HEK293 (cell line): Measurements from ENCODE around the gene MCU.

Experiments used
- CTCF ChIA-PET: fragments of 350-600 bp; formaldehyde crosslinking; extraction: SDS; loops from one replicate; lab custom pipeline; 2021; ENCODE audit warnings: antibody characterized with exemption; lab: Yijun Ruan, JAX
- POLR2A ChIA-PET: fragments of 300-600 bp; formaldehyde crosslinking; extraction: SDS; loops from one replicate; lab custom pipeline; 2020; ENCODE audit warnings: antibody characterized with exemption, inconsistent platforms; lab: Yijun Ruan, JAX
- H3K27ac ChIP-seq: fragments of 200-500 bp; sonication (Bioruptor generic); 2 replicates; pipeline ENCODE4 v1.5.1; 2014; ENCODE audit warnings: low read depth, low read length, control low read depth, inconsistent platforms; ENCODE audit errors: extremely low read depth
- H3K36me3 ChIP-seq, 2 experiments: fragments of 200-500 bp in 1 of 2; sonication (Bioruptor generic) in 1 of 2; 1 replicate in 1 of 2; 2 replicates in 1 of 2; pipeline ENCODE4 v1.5.1; 2014 to 2017; ENCODE audit warnings: inconsistent platforms in 2 of 2, low read length in 2 of 2; ENCODE audit not compliant: control insufficient read depth in 2 of 2, insufficient read depth in 1 of 2
- H3K4me1 ChIP-seq: fragments of 200-500 bp; sonication (Bioruptor generic); 2 replicates; pipeline ENCODE4 v1.5.1; 2014; ENCODE audit warnings: mild to moderate bottlenecking, low read length, inconsistent platforms; ENCODE audit not compliant: control insufficient read depth, insufficient read depth
- H3K4me3 ChIP-seq: 2 replicates; pipeline ENCODE4 v1.5.1; 2011; ENCODE audit warnings: low read depth, mild to moderate bottlenecking, control low read depth, low read length, moderate library complexity
- H3K9me3 ChIP-seq: fragments of 200-500 bp; sonication (Bioruptor generic); 2 replicates; pipeline ENCODE4 v1.5.1; 2014; ENCODE audit warnings: low read depth, low read length, inconsistent platforms; ENCODE audit not compliant: control insufficient read depth, insufficient read depth
- EGR2 ChIP-seq: fragments of 450-650 bp; formaldehyde crosslinking; IDR thresholded peaks from 2 replicates; pipeline ENCODE4 v1.5.1; 2016; ENCODE audit warnings: low read depth, missing biosample characterization, missing genetic modification characterization
- GLIS1 ChIP-seq: fragments of 450-650 bp; formaldehyde crosslinking; IDR thresholded peaks from 2 replicates; pipeline ENCODE4 v1.5.1; 2016; ENCODE audit warnings: missing biosample characterization, missing genetic modification characterization
- KLF9 ChIP-seq: fragments of 450-650 bp; formaldehyde crosslinking; IDR thresholded peaks from 2 replicates; pipeline ENCODE4 v1.5.1; 2016; ENCODE audit warnings: missing biosample characterization, missing genetic modification characterization, low read depth
- SCRT1 ChIP-seq: fragments of 450-650 bp; formaldehyde crosslinking; IDR thresholded peaks from 2 replicates; pipeline ENCODE4 v1.5.1; 2016; ENCODE audit warnings: missing biosample characterization, missing genetic modification characterization, borderline replicate concordance
- SCRT2 ChIP-seq: fragments of 450-650 bp; formaldehyde crosslinking; IDR thresholded peaks from 2 replicates; pipeline ENCODE4 v1.5.1; 2016; ENCODE audit warnings: missing biosample characterization, missing genetic modification characterization
- SP7 ChIP-seq: fragments of 450-650 bp; formaldehyde crosslinking; IDR thresholded peaks from 2 replicates; pipeline ENCODE4 v1.5.1; 2016; ENCODE audit warnings: missing biosample characterization, missing genetic modification characterization
- ZBTB17 ChIP-seq: fragments of 450-650 bp; formaldehyde crosslinking; IDR thresholded peaks from 2 replicates; pipeline ENCODE4 v1.5.1; 2016; ENCODE audit warnings: missing biosample characterization, missing genetic modification characterization
- ZBTB7A ChIP-seq: fragments of 450-650 bp; formaldehyde crosslinking; IDR thresholded peaks from 2 replicates; pipeline ENCODE4 v1.5.1; 2016; ENCODE audit warnings: low read depth, missing biosample characterization, missing genetic modification characterization
- ZNF146 ChIP-seq: fragments of 450-650 bp; formaldehyde crosslinking; IDR thresholded peaks from 2 replicates; pipeline ENCODE4 v1.5.1; 2016; ENCODE audit warnings: missing biosample characterization, missing genetic modification characterization
- ZNF2 ChIP-seq: fragments of 450-650 bp; formaldehyde crosslinking; IDR thresholded peaks from 2 replicates; pipeline ENCODE4 v1.5.1; 2016; ENCODE audit warnings: missing biosample characterization, missing genetic modification characterization
- ZNF48 ChIP-seq: fragments of 450-650 bp; formaldehyde crosslinking; IDR thresholded peaks from 2 replicates; pipeline ENCODE4 v1.5.1; 2016; ENCODE audit warnings: missing biosample characterization, missing genetic modification characterization
- ZNF514 ChIP-seq: fragments of 450-650 bp; formaldehyde crosslinking; IDR thresholded peaks from 2 replicates; pipeline ENCODE4 v1.5.1; 2016; ENCODE audit warnings: missing biosample characterization, missing genetic modification characterization
- ZNF585B ChIP-seq: fragments of 450-650 bp; formaldehyde crosslinking; IDR thresholded peaks from 2 replicates; pipeline ENCODE4 v1.5.1; 2016; ENCODE audit warnings: missing biosample characterization, missing genetic modification characterization
- ZNF596 ChIP-seq: fragments of 450-650 bp; IDR thresholded peaks from 2 replicates; pipeline ENCODE4 v1.5.0; 2018; ENCODE audit warnings: missing biosample characterization, mild to moderate bottlenecking, missing genetic modification characterization, moderate library complexity
- ZNF677 ChIP-seq: fragments of 450-650 bp; IDR thresholded peaks from 2 replicates; pipeline ENCODE4 v1.5.0; 2018; ENCODE audit warnings: missing biosample characterization, mild to moderate bottlenecking, missing genetic modification characterization, moderate library complexity
- ZNF747 ChIP-seq: fragments of 450-650 bp; formaldehyde crosslinking; IDR thresholded peaks from 2 replicates; pipeline ENCODE4 v1.5.1; 2016; ENCODE audit warnings: missing biosample characterization, missing genetic modification characterization
- ZNF76 ChIP-seq: fragments of 450-650 bp; formaldehyde crosslinking; IDR thresholded peaks from 2 replicates; pipeline ENCODE4; 2016; ENCODE audit warnings: low read depth, missing biosample characterization, missing genetic modification characterization, borderline replicate concordance
- TF ChIP-seq, protein P1 (sequence below): fragments of 450-650 bp; formaldehyde crosslinking; IDR thresholded peaks from 2 replicates; pipeline ENCODE4 v1.5.1; 2016; ENCODE audit warnings: missing biosample characterization, missing genetic modification characterization
- TF ChIP-seq, protein P2 (sequence below): fragments of 450-650 bp; formaldehyde crosslinking; IDR thresholded peaks from 2 replicates; pipeline ENCODE4 v1.5.1; 2017; ENCODE audit warnings: missing biosample characterization, missing genetic modification characterization
- TF ChIP-seq, protein P3 (sequence below): fragments of 450-650 bp; IDR thresholded peaks from 2 replicates; pipeline ENCODE4 v1.5.1; 2018; ENCODE audit warnings: missing biosample characterization, mild to moderate bottlenecking, missing genetic modification characterization
- TF ChIP-seq, protein P4 (sequence below): fragments of 450-650 bp; formaldehyde crosslinking; IDR thresholded peaks from 2 replicates; pipeline ENCODE4 v1.5.1; 2016; ENCODE audit warnings: missing biosample characterization, missing genetic modification characterization
- TF ChIP-seq, protein P5 (sequence below): fragments of 450-650 bp; formaldehyde crosslinking; IDR thresholded peaks from 2 replicates; pipeline ENCODE4 v1.5.1; 2017; ENCODE audit warnings: missing biosample characterization, mild to moderate bottlenecking, missing genetic modification characterization, moderate library complexity

MCU gene

DNA sequence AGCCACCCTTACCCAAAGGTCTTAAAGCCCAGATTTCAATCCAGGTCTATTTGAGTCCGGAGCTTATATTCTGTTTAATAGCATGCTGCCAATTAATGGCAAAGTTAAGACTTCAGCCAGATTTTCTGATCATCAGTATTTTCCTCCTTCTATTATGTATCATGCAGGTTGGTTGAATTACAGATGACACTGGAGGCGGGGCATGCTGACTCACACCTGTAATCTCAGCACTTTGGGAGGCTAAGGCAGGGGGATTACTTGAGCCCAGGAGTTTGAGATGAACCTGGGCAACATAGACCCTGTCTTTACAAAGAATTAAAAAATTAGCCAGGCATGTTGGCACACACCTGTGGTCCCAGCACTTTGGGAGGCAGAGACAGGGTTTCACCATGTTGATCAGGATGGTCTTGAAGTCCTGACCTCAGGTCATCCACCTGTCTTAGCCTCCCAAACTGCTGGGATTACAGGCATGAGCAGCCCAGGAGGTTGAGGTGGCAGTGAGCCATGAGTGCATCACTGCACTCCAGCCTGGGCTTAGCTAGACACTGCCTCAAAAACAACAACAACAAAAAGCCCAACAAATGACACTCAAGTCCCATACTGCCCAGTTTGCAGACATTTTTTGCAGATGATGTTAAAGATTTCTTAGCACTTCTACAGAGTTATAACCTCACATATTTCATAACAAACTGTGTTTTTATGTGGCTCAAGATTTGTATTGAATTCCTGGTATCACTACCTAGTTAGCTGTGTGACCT is 62.5 kb downstream of the MCU start:
- no peak overlapping the region for H3K27ac ChIP-seq
- TF ChIP-seq, protein P1, sequence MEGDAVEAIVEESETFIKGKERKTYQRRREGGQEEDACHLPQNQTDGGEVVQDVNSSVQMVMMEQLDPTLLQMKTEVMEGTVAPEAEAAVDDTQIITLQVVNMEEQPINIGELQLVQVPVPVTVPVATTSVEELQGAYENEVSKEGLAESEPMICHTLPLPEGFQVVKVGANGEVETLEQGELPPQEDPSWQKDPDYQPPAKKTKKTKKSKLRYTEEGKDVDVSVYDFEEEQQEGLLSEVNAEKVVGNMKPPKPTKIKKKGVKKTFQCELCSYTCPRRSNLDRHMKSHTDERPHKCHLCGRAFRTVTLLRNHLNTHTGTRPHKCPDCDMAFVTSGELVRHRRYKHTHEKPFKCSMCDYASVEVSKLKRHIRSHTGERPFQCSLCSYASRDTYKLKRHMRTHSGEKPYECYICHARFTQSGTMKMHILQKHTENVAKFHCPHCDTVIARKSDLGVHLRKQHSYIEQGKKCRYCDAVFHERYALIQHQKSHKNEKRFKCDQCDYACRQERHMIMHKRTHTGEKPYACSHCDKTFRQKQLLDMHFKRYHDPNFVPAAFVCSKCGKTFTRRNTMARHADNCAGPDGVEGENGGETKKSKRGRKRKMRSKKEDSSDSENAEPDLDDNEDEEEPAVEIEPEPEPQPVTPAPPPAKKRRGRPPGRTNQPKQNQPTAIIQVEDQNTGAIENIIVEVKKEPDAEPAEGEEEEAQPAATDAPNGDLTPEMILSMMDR, result no peak
- TF ChIP-seq, protein P2, sequence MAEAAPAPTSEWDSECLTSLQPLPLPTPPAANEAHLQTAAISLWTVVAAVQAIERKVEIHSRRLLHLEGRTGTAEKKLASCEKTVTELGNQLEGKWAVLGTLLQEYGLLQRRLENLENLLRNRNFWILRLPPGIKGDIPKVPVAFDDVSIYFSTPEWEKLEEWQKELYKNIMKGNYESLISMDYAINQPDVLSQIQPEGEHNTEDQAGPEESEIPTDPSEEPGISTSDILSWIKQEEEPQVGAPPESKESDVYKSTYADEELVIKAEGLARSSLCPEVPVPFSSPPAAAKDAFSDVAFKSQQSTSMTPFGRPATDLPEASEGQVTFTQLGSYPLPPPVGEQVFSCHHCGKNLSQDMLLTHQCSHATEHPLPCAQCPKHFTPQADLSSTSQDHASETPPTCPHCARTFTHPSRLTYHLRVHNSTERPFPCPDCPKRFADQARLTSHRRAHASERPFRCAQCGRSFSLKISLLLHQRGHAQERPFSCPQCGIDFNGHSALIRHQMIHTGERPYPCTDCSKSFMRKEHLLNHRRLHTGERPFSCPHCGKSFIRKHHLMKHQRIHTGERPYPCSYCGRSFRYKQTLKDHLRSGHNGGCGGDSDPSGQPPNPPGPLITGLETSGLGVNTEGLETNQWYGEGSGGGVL, result no peak
- TF ChIP-seq ZNF76 (tag by site-specific recombination), result no peak
- TF ChIP-seq ZNF677, result no peak
- TF ChIP-seq, protein P3, sequence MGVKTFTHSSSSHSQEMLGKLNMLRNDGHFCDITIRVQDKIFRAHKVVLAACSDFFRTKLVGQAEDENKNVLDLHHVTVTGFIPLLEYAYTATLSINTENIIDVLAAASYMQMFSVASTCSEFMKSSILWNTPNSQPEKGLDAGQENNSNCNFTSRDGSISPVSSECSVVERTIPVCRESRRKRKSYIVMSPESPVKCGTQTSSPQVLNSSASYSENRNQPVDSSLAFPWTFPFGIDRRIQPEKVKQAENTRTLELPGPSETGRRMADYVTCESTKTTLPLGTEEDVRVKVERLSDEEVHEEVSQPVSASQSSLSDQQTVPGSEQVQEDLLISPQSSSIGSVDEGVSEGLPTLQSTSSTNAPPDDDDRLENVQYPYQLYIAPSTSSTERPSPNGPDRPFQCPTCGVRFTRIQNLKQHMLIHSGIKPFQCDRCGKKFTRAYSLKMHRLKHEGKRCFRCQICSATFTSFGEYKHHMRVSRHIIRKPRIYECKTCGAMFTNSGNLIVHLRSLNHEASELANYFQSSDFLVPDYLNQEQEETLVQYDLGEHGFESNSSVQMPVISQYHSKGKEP (tag by site-specific recombination), result no peak
- TF ChIP-seq ZNF514 (tag by site-specific recombination), result no peak
- no peak for TF ChIP-seq KLF9 (tag by site-specific recombination)
- TF ChIP-seq SP7 (tag by site-specific recombination), result no peak
- no peak for TF ChIP-seq ZBTB17 (tag by site-specific recombination)
- TF ChIP-seq EGR2 (tag by site-specific recombination), result no peak
- no peak for TF ChIP-seq ZBTB7A (tag by site-specific recombination)
- TF ChIP-seq ZNF585B (tag by site-specific recombination), result no peak
- TF ChIP-seq ZNF747 (tag by site-specific recombination), result no peak
- TF ChIP-seq SCRT2, result peak; percentile 38; the same call in 1 of the 2 replicates
- TF ChIP-seq, protein P4, sequence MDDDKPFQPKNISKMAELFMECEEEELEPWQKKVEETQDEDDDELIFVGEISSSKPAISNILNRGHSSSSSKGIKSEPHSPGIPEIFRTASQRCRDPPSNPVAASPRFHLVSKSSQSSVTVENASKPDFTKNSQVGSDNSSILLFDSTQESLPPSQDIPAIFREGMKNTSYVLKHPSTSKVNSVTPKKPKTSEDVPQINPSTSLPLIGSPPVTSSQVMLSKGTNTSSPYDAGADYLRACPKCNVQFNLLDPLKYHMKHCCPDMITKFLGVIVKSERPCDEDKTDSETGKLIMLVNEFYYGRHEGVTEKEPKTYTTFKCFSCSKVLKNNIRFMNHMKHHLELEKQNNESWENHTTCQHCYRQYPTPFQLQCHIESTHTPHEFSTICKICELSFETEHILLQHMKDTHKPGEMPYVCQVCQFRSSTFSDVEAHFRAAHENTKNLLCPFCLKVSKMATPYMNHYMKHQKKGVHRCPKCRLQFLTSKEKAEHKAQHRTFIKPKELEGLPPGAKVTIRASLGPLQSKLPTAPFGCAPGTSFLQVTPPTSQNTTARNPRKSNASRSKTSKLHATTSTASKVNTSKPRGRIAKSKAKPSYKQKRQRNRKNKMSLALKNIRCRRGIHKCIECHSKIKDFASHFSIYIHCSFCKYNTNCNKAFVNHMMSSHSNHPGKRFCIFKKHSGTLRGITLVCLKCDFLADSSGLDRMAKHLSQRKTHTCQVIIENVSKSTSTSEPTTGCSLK (tag by site-specific recombination), result no peak
- TF ChIP-seq ZNF146 (tag by site-specific recombination), result no peak
- TF ChIP-seq SCRT1 (tag by site-specific recombination), result 0 out of 2 replicates have a peak, but pooled peaks have one; percentile 45
- TF ChIP-seq ZNF2 (tag by site-specific recombination), result peak; percentile 64; the same call in 1 of the 2 replicates
- peak; percentile 51; the same call in 1 of the 2 replicates for TF ChIP-seq GLIS1 (tag by site-specific recombination)
- TF ChIP-seq ZNF48, result no peak
- no peak for TF ChIP-seq ZNF596 (tag by site-specific recombination)
- TF ChIP-seq, protein P5, sequence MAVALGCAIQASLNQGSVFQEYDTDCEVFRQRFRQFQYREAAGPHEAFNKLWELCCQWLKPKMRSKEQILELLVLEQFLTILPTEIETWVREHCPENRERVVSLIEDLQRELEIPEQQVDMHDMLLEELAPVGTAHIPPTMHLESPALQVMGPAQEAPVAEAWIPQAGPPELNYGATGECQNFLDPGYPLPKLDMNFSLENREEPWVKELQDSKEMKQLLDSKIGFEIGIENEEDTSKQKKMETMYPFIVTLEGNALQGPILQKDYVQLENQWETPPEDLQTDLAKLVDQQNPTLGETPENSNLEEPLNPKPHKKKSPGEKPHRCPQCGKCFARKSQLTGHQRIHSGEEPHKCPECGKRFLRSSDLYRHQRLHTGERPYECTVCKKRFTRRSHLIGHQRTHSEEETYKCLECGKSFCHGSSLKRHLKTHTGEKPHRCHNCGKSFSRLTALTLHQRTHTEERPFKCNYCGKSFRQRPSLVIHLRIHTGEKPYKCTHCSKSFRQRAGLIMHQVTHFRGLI (tag by site-specific recombination), result peak; percentile 87
- no peaks in the 10 kb centered on the region for H3K36me3 ChIP-seq
- H3K4me3 ChIP-seq, result no peak overlapping the region
- CTCF ChIA-PET, result no interaction called here
- POLR2A ChIA-PET, result no interaction called here
- H3K9me3 ChIP-seq, result no peaks in the 10 kb centered on the region
- H3K4me1 ChIP-seq, result peaks cover 14% of the 10 kb centered on the region; the same call in 1 of the 2 replicates
